Activated CD4-positive, alpha-beta memory T cell treated with anti-CD3 and anti-CD28 coated beads for 36 hours (primary cell): Measurements from ENCODE around the gene XG. TPM values are rescaled to one million over a fixed set of nuclear protein-coding genes. Genes with fewer than 3 reads are reported as not detected.
"Not testable (repeated sequence)": the region's sequence is repeated elsewhere in the genome, so short reads cannot be mapped to it uniquely, and the experiment has no call there.

ENCODE experiments used
- CTCF ChIA-PET: fragments of 350-600 bp; sonication (Branson Sonifier 250); formaldehyde crosslinking; loops from one replicate; lab custom pipeline; 2021; ENCODE audit warnings: antibody characterized with exemption, inconsistent platforms; lab: Charles Lee
- POLR2A ChIA-PET: fragments of 350-600 bp; sonication (Branson Sonifier 250); formaldehyde crosslinking; loops from one replicate; lab custom pipeline; 2021; ENCODE audit warnings: antibody characterized with exemption; lab: Charles Lee
- DNase-seq: peaks from one replicate; pipeline ENCODE4 v3.0.0-alpha.2; 2020
- H3K27ac Mint-ChIP-seq: one replicate; pipeline ENCODE4 v1.8.0; 2021; ENCODE audit warnings: mixed read lengths
- H3K27me3 Mint-ChIP-seq: one replicate; pipeline ENCODE4 v1.8.0; 2021; ENCODE audit warnings: mixed read lengths
- H3K36me3 Mint-ChIP-seq: one replicate; pipeline ENCODE4 v1.8.0; 2021; ENCODE audit warnings: mixed read lengths
- H3K4me1 Mint-ChIP-seq: one replicate; pipeline ENCODE4 v1.8.0; 2021; ENCODE audit warnings: low read depth, mixed read lengths
- H3K4me3 Mint-ChIP-seq: one replicate; pipeline ENCODE4 v1.8.0; 2021; ENCODE audit warnings: mild to moderate bottlenecking, mixed read lengths
- H3K9me3 Mint-ChIP-seq: one replicate; pipeline ENCODE4 v1.8.0; 2021; ENCODE audit warnings: mixed read lengths
- intact Hi-C: fragments of 100-400 bp; cut with micrococcal nuclease; formaldehyde crosslinking; loops from one replicate; pipeline ENCODE4 v1.15.1; 2023
- total RNA-seq, 2 experiments: library from RNA; stranded (reverse); gene quantifications; one replicate each; pipeline ENCODE4 v1.2.3, GENCODE V29; 2021

The XG gene
- total RNA-seq, 2 experiments from 2014 or later = not detected

GRCh38 chrX:2714551-2714950 is 37.3 kb upstream of the XG start:
- Mint-ChIP-seq H3K27me3 (no peaks in the 10 kb centered on the region), H3K4me1 (peaks cover 63% of the 10 kb centered on the region), H3K9me3 (no peaks in the 10 kb centered on the region), H3K4me3 (no peak overlapping the region), H3K36me3 (peaks cover 55% of the 10 kb centered on the region), H3K27ac (peak overlapping the region; percentile 78)
- intact Hi-C loops = loop anchor here (5.0 kb wide), 2 partner anchors 998 to 1252 kb away; partner anchors contain the start of gene PRKX
- POLR2A ChIA-PET = no interaction called here
- DNase-seq = peak; percentile 73
- CTCF ChIA-PET = no interaction called here

- Mint-ChIP-seq H3K4me1 (peaks cover 57% of the 10 kb centered on the region), H3K4me3 (no peak overlapping the region), H3K36me3 (peaks cover 60% of the 10 kb centered on the region), H3K9me3 (no peaks in the 10 kb centered on the region), H3K27ac (peak overlapping the region; percentile 78), H3K27me3 (no peaks in the 10 kb centered on the region)
- POLR2A ChIA-PET = no interaction called here
- CTCF ChIA-PET = no interaction called here
- no peak for DNase-seq
- intact Hi-C loops = no loop called here
These were observed 36.7 kb upstream of the XG start for GRCh38 chrX:2715066-2715600.

GRCh38 chrX:2717312-2717711 is 34.5 kb upstream of the XG start:
- POLR2A ChIA-PET = no interaction called here
- H3K4me3 Mint-ChIP-seq = no peak overlapping the region
- CTCF ChIA-PET = no interaction called here
- peaks cover 40% of the 10 kb centered on the region for H3K4me1 Mint-ChIP-seq
- peak overlapping the region; percentile 86 for H3K27ac Mint-ChIP-seq
- H3K9me3 Mint-ChIP-seq = no peaks in the 10 kb centered on the region
- intact Hi-C loops = loop anchor here (1.0 kb wide), 1 partner anchor 10 kb away; no protein-coding TSS in a partner anchor
- peak; percentile 43 for DNase-seq
- H3K27me3 Mint-ChIP-seq = no peaks in the 10 kb centered on the region
- peaks cover 68% of the 10 kb centered on the region for H3K36me3 Mint-ChIP-seq

- Mint-ChIP-seq H3K36me3 (peaks cover 79% of the 10 kb centered on the region), H3K27ac (no peak overlapping the region), H3K27me3 (no peaks in the 10 kb centered on the region), H3K4me1 (peaks cover 40% of the 10 kb centered on the region), H3K9me3 (no peaks in the 10 kb centered on the region), H3K4me3 (no peak overlapping the region)
- CTCF ChIA-PET = no interaction called here
- no peak for DNase-seq
- intact Hi-C loops = no loop called here
- POLR2A ChIA-PET = no interaction called here
These were observed 33.0 kb upstream of the XG start for GRCh38 chrX:2718821-2719220.

GRCh38 chrX:2719774-2720447 is 31.9 kb upstream of the XG start:
- Mint-ChIP-seq H3K9me3 (no peaks in the 10 kb centered on the region), H3K4me1 (peaks cover 33% of the 10 kb centered on the region), H3K27me3 (no peaks in the 10 kb centered on the region), H3K4me3 (no peak overlapping the region), H3K27ac (peak overlapping the region; percentile 23), H3K36me3 (peaks cover 77% of the 10 kb centered on the region)
- ChIA-PET CTCF (no interaction called here), POLR2A (no interaction called here)
- DNase-seq = no peak
- intact Hi-C loops = no loop called here

- no peaks in the 10 kb centered on the region for H3K27me3 Mint-ChIP-seq
- ChIA-PET POLR2A (no interaction called here), CTCF (no interaction called here)
- H3K4me3 Mint-ChIP-seq = no peak overlapping the region
- peaks cover 1% of the 10 kb centered on the region for H3K4me1 Mint-ChIP-seq
- H3K36me3 Mint-ChIP-seq = peaks cover 62% of the 10 kb centered on the region
- peak overlapping the region; percentile 10 for H3K27ac Mint-ChIP-seq
- no peaks in the 10 kb centered on the region for H3K9me3 Mint-ChIP-seq
- DNase-seq = no peak
- intact Hi-C loops = loop anchor here (1.0 kb wide), 1 partner anchor 12 kb away; no protein-coding TSS in a partner anchor
These were observed 28.5 kb upstream of the XG start for GRCh38 chrX:2723286-2723879.

GRCh38 chrX:2727264-2727663 is 24.6 kb upstream of the XG start:
- POLR2A ChIA-PET, H3K27ac Mint-ChIP-seq, H3K9me3 Mint-ChIP-seq, CTCF ChIA-PET, DNase-seq, H3K27me3 Mint-ChIP-seq, intact Hi-C loops, H3K4me3 Mint-ChIP-seq, H3K4me1 Mint-ChIP-seq: not testable (repeated sequence)
- H3K36me3 Mint-ChIP-seq = peaks cover 54% of the 10 kb centered on the region

GRCh38 chrX:2732076-2732475 is 19.8 kb upstream of the XG start:
- no peaks in the 10 kb centered on the region for H3K4me1 Mint-ChIP-seq
- intact Hi-C loops = no loop called here
- H3K4me3 Mint-ChIP-seq = no peak overlapping the region
- H3K27ac Mint-ChIP-seq = peak overlapping the region; percentile 56
- ChIA-PET POLR2A (no interaction called here), CTCF (no interaction called here)
- H3K9me3 Mint-ChIP-seq = no peaks in the 10 kb centered on the region
- DNase-seq = no peak
- H3K36me3 Mint-ChIP-seq = peaks cover 50% of the 10 kb centered on the region
- no peaks in the 10 kb centered on the region for H3K27me3 Mint-ChIP-seq

- Mint-ChIP-seq H3K27ac (no peak overlapping the region), H3K9me3 (no peaks in the 10 kb centered on the region), H3K27me3 (no peaks in the 10 kb centered on the region), H3K4me3 (no peak overlapping the region), H3K4me1 (no peaks in the 10 kb centered on the region), H3K36me3 (peaks cover 49% of the 10 kb centered on the region)
- intact Hi-C loops = no loop called here
- ChIA-PET POLR2A (no interaction called here), CTCF (no interaction called here)
- DNase-seq = no peak
These were observed 19.2 kb upstream of the XG start for GRCh38 chrX:2732649-2733048.

- Mint-ChIP-seq H3K9me3 (no peaks in the 10 kb centered on the region), H3K27ac (no peak overlapping the region), H3K4me3 (no peak overlapping the region), H3K36me3 (peaks cover 48% of the 10 kb centered on the region), H3K27me3 (no peaks in the 10 kb centered on the region), H3K4me1 (no peaks in the 10 kb centered on the region)
- ChIA-PET POLR2A (no interaction called here), CTCF (no interaction called here)
- no peak for DNase-seq
- intact Hi-C loops = no loop called here
These were observed 18.6 kb upstream of the XG start for GRCh38 chrX:2733286-2733685.

GRCh38 chrX:2735270-2735669 is 16.6 kb upstream of the XG start:
- H3K4me1 Mint-ChIP-seq = no peaks in the 10 kb centered on the region
- no peaks in the 10 kb centered on the region for H3K27me3 Mint-ChIP-seq
- no peak overlapping the region for H3K27ac Mint-ChIP-seq
- peaks cover 40% of the 10 kb centered on the region for H3K36me3 Mint-ChIP-seq
- ChIA-PET CTCF (no interaction called here), POLR2A (no interaction called here)
- no peaks in the 10 kb centered on the region for H3K9me3 Mint-ChIP-seq
- H3K4me3 Mint-ChIP-seq = no peak overlapping the region
- no peak for DNase-seq
- intact Hi-C loops = loop anchor here (1.0 kb wide), 1 partner anchor 12 kb away; no protein-coding TSS in a partner anchor

- ChIA-PET CTCF (no interaction called here), POLR2A (no interaction called here)
- H3K36me3 Mint-ChIP-seq = peaks cover 42% of the 10 kb centered on the region
- H3K27ac Mint-ChIP-seq = no peak overlapping the region
- no peaks in the 10 kb centered on the region for H3K27me3 Mint-ChIP-seq
- H3K9me3 Mint-ChIP-seq = no peaks in the 10 kb centered on the region
- no peak for DNase-seq
- H3K4me1 Mint-ChIP-seq = no peaks in the 10 kb centered on the region
- intact Hi-C loops = no loop called here
- H3K4me3 Mint-ChIP-seq = no peak overlapping the region
These were observed 11.2 kb upstream of the XG start for GRCh38 chrX:2740672-2741071.

- no peaks in the 10 kb centered on the region for H3K9me3 Mint-ChIP-seq
- ChIA-PET CTCF (no interaction called here), POLR2A (no interaction called here)
- peaks cover 6% of the 10 kb centered on the region for H3K4me1 Mint-ChIP-seq
- DNase-seq = no peak
- intact Hi-C loops = no loop called here
- H3K36me3 Mint-ChIP-seq = peaks cover 37% of the 10 kb centered on the region
- no peaks in the 10 kb centered on the region for H3K27me3 Mint-ChIP-seq
- no peak overlapping the region for H3K27ac Mint-ChIP-seq
- H3K4me3 Mint-ChIP-seq = no peak overlapping the region
These were observed 10.5 kb upstream of the XG start for GRCh38 chrX:2741386-2741785.
